Activated naive CD4-positive, alpha-beta T cell treated with anti-CD3 and anti-CD28 coated beads, Interleukin-2, amount 10 ng/mL, durations not matched to agents 7 days and 5 days (primary cell): ENCODE measurements around the gene TEX22.

ENCODE experiments used
- CTCF ChIA-PET: fragments of 350-600 bp; sonication (Branson Sonifier 250); formaldehyde crosslinking; loops from one replicate; lab custom pipeline; 2021; ENCODE audit warnings: antibody characterized with exemption; lab: Charles Lee
- DNase-seq: peaks from one replicate; pipeline ENCODE4 v3.0.0-alpha.2; 2020
- H3K27ac Mint-ChIP-seq: one replicate; pipeline ENCODE4 v1.8.0; 2021; ENCODE audit warnings: mild to moderate bottlenecking, moderate library complexity, mixed read lengths
- H3K27me3 Mint-ChIP-seq: one replicate; pipeline ENCODE4 v1.8.0; 2021; ENCODE audit warnings: mild to moderate bottlenecking, mixed read lengths
- H3K36me3 Mint-ChIP-seq: one replicate; pipeline ENCODE4 v1.8.0; 2021; ENCODE audit warnings: mixed read lengths
- H3K4me1 Mint-ChIP-seq: one replicate; pipeline ENCODE4 v1.8.0; 2021; ENCODE audit warnings: mixed read lengths
- H3K4me3 Mint-ChIP-seq: one replicate; pipeline ENCODE4 v1.8.0; 2021; ENCODE audit warnings: mild to moderate bottlenecking, moderate library complexity, mixed read lengths
- H3K9me3 Mint-ChIP-seq: one replicate; pipeline ENCODE4 v1.8.0; 2021; ENCODE audit warnings: mixed read lengths

TEX22 gene

DNA sequence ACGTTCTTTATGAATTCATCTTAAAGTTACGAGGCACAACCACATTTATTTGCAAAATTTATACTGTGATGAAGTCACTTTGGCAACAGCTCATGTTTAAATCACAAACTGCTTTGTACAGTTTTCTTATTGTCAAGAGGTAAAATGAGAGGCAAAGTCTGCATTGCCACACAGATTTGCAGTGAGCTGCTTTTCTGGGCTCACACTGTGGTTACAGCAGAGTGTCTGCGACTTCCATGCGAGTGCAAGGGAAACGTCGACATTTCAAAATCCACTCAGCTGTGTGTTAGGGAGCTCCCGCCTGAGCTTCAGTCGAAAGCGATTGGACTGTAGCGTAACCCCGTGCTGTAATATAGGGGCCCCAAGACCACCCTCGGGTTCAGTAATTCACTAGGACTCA, 34.3 kb downstream of the TEX22 start:
- H3K27ac Mint-ChIP-seq: no peak overlapping the region
- peaks cover 23% of the 10 kb centered on the region for H3K36me3 Mint-ChIP-seq
- no peak overlapping the region for H3K4me3 Mint-ChIP-seq
- H3K9me3 Mint-ChIP-seq: peaks cover 3% of the 10 kb centered on the region
- no peak for DNase-seq
- peaks cover 8% of the 10 kb centered on the region for H3K4me1 Mint-ChIP-seq
- H3K27me3 Mint-ChIP-seq: no peaks in the 10 kb centered on the region
- CTCF ChIA-PET: interaction anchor here (0.8 to 1.1 kb wide), 2 partner anchors 26 to 48 kb away, joined by 3 read pairs; no protein-coding TSS in a partner anchor

- Mint-ChIP-seq H3K27ac (no peak overlapping the region), H3K4me1 (peaks cover 6% of the 10 kb centered on the region), H3K9me3 (peaks cover 3% of the 10 kb centered on the region), H3K27me3 (no peaks in the 10 kb centered on the region), H3K36me3 (peaks cover 21% of the 10 kb centered on the region), H3K4me3 (no peak overlapping the region)
- DNase-seq: no peak
- CTCF ChIA-PET: interaction anchor here (0.8 kb wide), 1 partner anchor 47 kb away, joined by 3 read pairs; no protein-coding TSS in a partner anchor
These were observed 34.8 kb downstream of the TEX22 start for GRCh38 chr14:105433161-105433605.

DNA sequence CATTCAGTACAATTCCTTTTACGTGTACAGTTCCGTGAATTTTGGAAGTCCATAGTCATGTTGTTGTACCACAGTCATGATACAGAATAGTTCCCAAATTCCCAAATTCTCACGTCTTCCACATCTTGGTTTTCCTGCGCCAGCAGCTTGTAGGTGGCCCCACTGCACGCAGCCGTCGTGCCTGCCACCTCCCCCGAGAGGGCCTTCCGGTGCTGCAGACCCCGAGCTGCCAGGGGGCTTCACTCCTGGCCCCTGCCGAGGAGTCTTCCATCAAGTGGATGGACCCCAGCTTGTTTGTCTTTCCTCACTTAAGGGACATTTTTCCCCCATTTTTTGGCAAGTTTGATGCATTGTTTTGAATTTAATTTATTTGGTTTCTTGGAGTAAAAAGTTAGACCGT, 38.1 kb downstream of the TEX22 start:
- no peak for DNase-seq
- Mint-ChIP-seq H3K4me1 (peaks cover 4% of the 10 kb centered on the region), H3K36me3 (peaks cover 5% of the 10 kb centered on the region), H3K9me3 (no peaks in the 10 kb centered on the region), H3K27ac (no peak overlapping the region), H3K27me3 (no peaks in the 10 kb centered on the region), H3K4me3 (no peak overlapping the region)
- CTCF ChIA-PET: interaction anchor here (1.0 to 1.6 kb wide), 2 partner anchors 11 to 12 kb away, joined by 3 to 4 read pairs; no protein-coding TSS in a partner anchor

GRCh38 chr14:105436891-105437722, 38.8 kb downstream of the TEX22 start:
- no peak overlapping the region for H3K4me3 Mint-ChIP-seq
- peaks cover 4% of the 10 kb centered on the region for H3K4me1 Mint-ChIP-seq
- H3K27ac Mint-ChIP-seq: no peak overlapping the region
- no peaks in the 10 kb centered on the region for H3K9me3 Mint-ChIP-seq
- no peaks in the 10 kb centered on the region for H3K27me3 Mint-ChIP-seq
- DNase-seq: no peak
- CTCF ChIA-PET: interaction anchor here (0.6 kb wide), 1 partner anchor 18 kb away, joined by 3 read pairs; no protein-coding TSS in a partner anchor
- H3K36me3 Mint-ChIP-seq: peaks cover 8% of the 10 kb centered on the region

GRCh38 chr14:105437723-105438500, 39.6 kb downstream of the TEX22 start:
- no peaks in the 10 kb centered on the region for H3K27me3 Mint-ChIP-seq
- CTCF ChIA-PET: no interaction called here
- no peak for DNase-seq
- H3K4me1 Mint-ChIP-seq: peaks cover 4% of the 10 kb centered on the region
- H3K36me3 Mint-ChIP-seq: peaks cover 10% of the 10 kb centered on the region
- H3K4me3 Mint-ChIP-seq: no peak overlapping the region
- H3K27ac Mint-ChIP-seq: no peak overlapping the region
- H3K9me3 Mint-ChIP-seq: no peaks in the 10 kb centered on the region

DNA sequence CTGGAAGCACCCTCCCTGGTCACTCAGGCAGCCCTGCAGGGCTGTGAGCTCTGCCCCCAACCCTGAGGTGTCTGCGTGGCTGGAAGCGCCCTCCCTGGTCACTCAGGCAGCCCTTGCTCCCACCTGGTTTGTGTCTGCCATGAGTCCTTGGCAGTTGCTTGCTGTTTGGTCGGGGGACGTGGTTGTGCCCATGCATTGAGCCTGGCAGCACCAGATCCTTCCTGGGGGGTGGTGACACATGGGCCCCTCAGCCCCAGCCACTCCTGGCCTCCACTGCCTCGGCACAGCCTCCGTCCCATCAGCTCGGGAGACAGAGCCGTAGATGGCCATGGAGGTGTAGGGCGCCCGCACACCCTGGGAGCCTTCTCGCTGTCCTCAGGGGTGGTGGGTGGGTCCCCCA, 40.8 kb downstream of the TEX22 start:
- no peak overlapping the region for H3K4me3 Mint-ChIP-seq
- CTCF ChIA-PET: no interaction called here
- no peak for DNase-seq
- H3K27me3 Mint-ChIP-seq: no peaks in the 10 kb centered on the region
- H3K4me1 Mint-ChIP-seq: peaks cover 4% of the 10 kb centered on the region
- H3K9me3 Mint-ChIP-seq: no peaks in the 10 kb centered on the region
- no peak overlapping the region for H3K27ac Mint-ChIP-seq
- peaks cover 14% of the 10 kb centered on the region for H3K36me3 Mint-ChIP-seq

GRCh38 chr14:105439710-105440553, 41.6 kb downstream of the TEX22 start:
- CTCF ChIA-PET: no interaction called here
- no peak for DNase-seq
- H3K36me3 Mint-ChIP-seq: peaks cover 13% of the 10 kb centered on the region
- no peak overlapping the region for H3K27ac Mint-ChIP-seq
- no peaks in the 10 kb centered on the region for H3K27me3 Mint-ChIP-seq
- H3K4me3 Mint-ChIP-seq: no peak overlapping the region
- H3K9me3 Mint-ChIP-seq: no peaks in the 10 kb centered on the region
- peaks cover 1% of the 10 kb centered on the region for H3K4me1 Mint-ChIP-seq

- no peaks in the 10 kb centered on the region for H3K9me3 Mint-ChIP-seq
- H3K4me1 Mint-ChIP-seq: no peaks in the 10 kb centered on the region
- no peaks in the 10 kb centered on the region for H3K27me3 Mint-ChIP-seq
- H3K4me3 Mint-ChIP-seq: no peak overlapping the region
- DNase-seq: no peak
- CTCF ChIA-PET: no interaction called here
- peaks cover 12% of the 10 kb centered on the region for H3K36me3 Mint-ChIP-seq
- H3K27ac Mint-ChIP-seq: no peak overlapping the region
These were observed 42.2 kb downstream of the TEX22 start for GRCh38 chr14:105440554-105440900.

GRCh38 chr14:105440992-105441391, 42.7 kb downstream of the TEX22 start:
- CTCF ChIA-PET: no interaction called here

DNA sequence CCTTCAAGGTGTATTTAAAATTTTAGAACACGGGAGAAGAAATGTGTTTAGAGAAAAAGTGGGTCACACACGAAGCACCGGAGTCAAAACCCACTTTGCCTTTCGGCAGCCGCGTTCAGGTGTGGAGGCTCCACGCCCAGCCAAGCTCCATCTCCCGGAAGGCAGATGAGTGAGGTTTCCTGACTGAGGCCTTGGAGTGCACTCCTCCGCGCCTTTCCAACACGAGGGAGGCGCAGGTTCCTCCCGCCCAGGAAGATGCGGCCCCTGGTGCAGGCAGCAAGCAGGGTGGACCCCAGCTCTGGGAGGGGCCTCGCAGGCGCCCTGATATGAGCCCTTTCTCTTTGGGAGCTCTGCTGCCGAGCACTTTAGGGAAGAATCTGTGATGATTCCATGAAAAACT, 43.8 kb downstream of the TEX22 start:
- Mint-ChIP-seq H3K4me1 (no peaks in the 10 kb centered on the region), H3K9me3 (no peaks in the 10 kb centered on the region), H3K36me3 (peaks cover 9% of the 10 kb centered on the region), H3K4me3 (no peak overlapping the region), H3K27me3 (no peaks in the 10 kb centered on the region), H3K27ac (no peak overlapping the region)
- CTCF ChIA-PET: no interaction called here
- DNase-seq: no peak

More at GRCh38 chr14:105440992-105441391, 42.7 kb downstream of the TEX22 start:
- no peak for DNase-seq
- no peaks in the 10 kb centered on the region for H3K9me3 Mint-ChIP-seq
- H3K36me3 Mint-ChIP-seq: peaks cover 9% of the 10 kb centered on the region
- H3K27me3 Mint-ChIP-seq: no peaks in the 10 kb centered on the region
- no peaks in the 10 kb centered on the region for H3K4me1 Mint-ChIP-seq
- no peak overlapping the region for H3K27ac Mint-ChIP-seq
- H3K4me3 Mint-ChIP-seq: no peak overlapping the region

- CTCF ChIA-PET: no interaction called here
- DNase-seq: no peak
- H3K27ac Mint-ChIP-seq: no peak overlapping the region
- no peak overlapping the region for H3K4me3 Mint-ChIP-seq
- H3K36me3 Mint-ChIP-seq: peaks cover 9% of the 10 kb centered on the region
- H3K4me1 Mint-ChIP-seq: no peaks in the 10 kb centered on the region
- no peaks in the 10 kb centered on the region for H3K9me3 Mint-ChIP-seq
- H3K27me3 Mint-ChIP-seq: no peaks in the 10 kb centered on the region
These were observed 44.5 kb downstream of the TEX22 start for GRCh38 chr14:105442834-105443233.

- Mint-ChIP-seq H3K27me3 (no peaks in the 10 kb centered on the region), H3K9me3 (no peaks in the 10 kb centered on the region), H3K4me3 (no peak overlapping the region), H3K27ac (no peak overlapping the region), H3K36me3 (peaks cover 9% of the 10 kb centered on the region), H3K4me1 (no peaks in the 10 kb centered on the region)
- CTCF ChIA-PET: no interaction called here
- no peak for DNase-seq
These were observed 46.5 kb downstream of the TEX22 start for GRCh38 chr14:105444859-105445258.

- no peak for DNase-seq
- H3K4me3 Mint-ChIP-seq: no peak overlapping the region
- H3K4me1 Mint-ChIP-seq: no peaks in the 10 kb centered on the region
- CTCF ChIA-PET: no interaction called here
- no peaks in the 10 kb centered on the region for H3K9me3 Mint-ChIP-seq
- no peaks in the 10 kb centered on the region for H3K27me3 Mint-ChIP-seq
- peaks cover 9% of the 10 kb centered on the region for H3K36me3 Mint-ChIP-seq
- H3K27ac Mint-ChIP-seq: no peak overlapping the region
These were observed 47.0 kb downstream of the TEX22 start for GRCh38 chr14:105445290-105445689.
